SK-N-SH treated with all-trans-retinoic acid at 6 μM for 48 hours (cell line): ENCODE measurements around the gene CDH4.

Experiments
- ATAC-seq: fragments of 200-7000 bp; cut with Tn5 transposase; 3 replicates; pipeline ENCODE4 v1.9.1; 2020; ENCODE audit warnings: mild to moderate bottlenecking, moderate library complexity
- ARNTL ChIP-seq: fragments of 450-650 bp; formaldehyde crosslinking; IDR thresholded peaks from 2 replicates; pipeline ENCODE4 v1.5.0; 2020; ENCODE audit warnings: low read depth, mild to moderate bottlenecking, moderate library complexity, borderline replicate concordance
- BACH2 ChIP-seq: fragments of 250-450 bp; sonication (Bioruptor Pico); IDR thresholded peaks from 2 replicates; pipeline ENCODE4 v1.9.0; 2021; ENCODE audit warnings: mild to moderate bottlenecking, borderline replicate concordance
- CREB5 ChIP-seq: fragments of 250-450 bp; sonication (Bioruptor Pico); IDR thresholded peaks from 2 replicates; pipeline ENCODE4 v1.5.1; 2020; ENCODE audit warnings: low read depth, mild to moderate bottlenecking, moderate library complexity
- CSDC2 ChIP-seq: fragments of 250-450 bp; sonication (Bioruptor Pico); IDR thresholded peaks from 2 replicates; pipeline ENCODE4 v1.5.0; 2020; ENCODE audit warnings: mild to moderate bottlenecking, moderate library complexity
- CSRNP3 ChIP-seq: fragments of 250-450 bp; sonication (Bioruptor Pico); IDR thresholded peaks from 2 replicates; pipeline ENCODE4 v1.5.1; 2021; ENCODE audit warnings: mild to moderate bottlenecking, moderate library complexity
- ESRRG ChIP-seq: fragments of 250-450 bp; sonication (Bioruptor Pico); IDR thresholded peaks from 2 replicates; pipeline ENCODE4 v1.6.1; 2021; ENCODE audit warnings: mild to moderate bottlenecking
- GLIS3 ChIP-seq: fragments of 250-450 bp; sonication (Bioruptor Pico); IDR thresholded peaks from 2 replicates; pipeline ENCODE4 v1.5.0; 2020; ENCODE audit warnings: mild to moderate bottlenecking, moderate library complexity
- ISL1 ChIP-seq: fragments of 250-450 bp; sonication (Bioruptor Pico); IDR thresholded peaks from 2 replicates; pipeline ENCODE4 v2.1.2; 2022; ENCODE audit warnings: mild to moderate bottlenecking, moderate library complexity
- PATZ1 ChIP-seq: fragments of 250-450 bp; sonication (Bioruptor Pico); IDR thresholded peaks from 2 replicates; pipeline ENCODE4 v1.8.0; 2020; ENCODE audit warnings: mild to moderate bottlenecking, moderate library complexity, borderline replicate concordance
- POU6F1 ChIP-seq: fragments of 250-450 bp; sonication (Bioruptor Pico); IDR thresholded peaks from 2 replicates; pipeline ENCODE4 v1.8.0; 2021; ENCODE audit warnings: low read depth, mild to moderate bottlenecking, moderate library complexity, borderline replicate concordance
- SNAI2 ChIP-seq: fragments of 250-450 bp; sonication (Bioruptor Pico); IDR thresholded peaks from 2 replicates; pipeline ENCODE4 v1.5.0; 2020; ENCODE audit warnings: mild to moderate bottlenecking, moderate library complexity
- TCF4 ChIP-seq: fragments of 250-450 bp; sonication (Bioruptor Pico); IDR thresholded peaks from 2 replicates; pipeline ENCODE4 v1.8.0; 2021; ENCODE audit warnings: mild to moderate bottlenecking, moderate library complexity, borderline replicate concordance
- TOX ChIP-seq: fragments of 250-450 bp; sonication (Bioruptor Pico); IDR thresholded peaks from 2 replicates; pipeline ENCODE4 v1.8.0; 2021; ENCODE audit warnings: mild to moderate bottlenecking, moderate library complexity, borderline replicate concordance
- TSHZ2 ChIP-seq: fragments of 250-450 bp; sonication (Bioruptor Pico); IDR thresholded peaks from 2 replicates; pipeline ENCODE4 v1.5.0; 2020; ENCODE audit warnings: mild to moderate bottlenecking, moderate library complexity
- ZC3H10 ChIP-seq: fragments of 250-450 bp; sonication (Bioruptor Pico); IDR thresholded peaks from 2 replicates; pipeline ENCODE4 v1.5.1; 2021; ENCODE audit warnings: mild to moderate bottlenecking, moderate library complexity
- ZFP3 ChIP-seq: fragments of 250-450 bp; sonication (Bioruptor Pico); IDR thresholded peaks from 2 replicates; pipeline ENCODE4 v1.5.0; 2020; ENCODE audit warnings: mild to moderate bottlenecking, moderate library complexity
- ZFP30 ChIP-seq: fragments of 450-650 bp; formaldehyde crosslinking; IDR thresholded peaks from 2 replicates; pipeline ENCODE4 v1.5.0; 2022; ENCODE audit warnings: mild to moderate bottlenecking, moderate library complexity
- ZNF565 ChIP-seq: fragments of 450-650 bp; formaldehyde crosslinking; conservative IDR thresholded peaks from 2 replicates; pipeline ENCODE4 v1.5.0; 2020; ENCODE audit warnings: low read depth, mild to moderate bottlenecking, moderate library complexity
- ZNF70 ChIP-seq: fragments of 450-650 bp; formaldehyde crosslinking; IDR thresholded peaks from 2 replicates; pipeline ENCODE4 v1.5.0; 2020; ENCODE audit warnings: mild to moderate bottlenecking, moderate library complexity
- ZNF8 ChIP-seq: fragments of 450-650 bp; formaldehyde crosslinking; IDR thresholded peaks from 2 replicates; pipeline ENCODE4 v1.5.0; 2020; ENCODE audit warnings: mild to moderate bottlenecking, moderate library complexity

CDH4 gene

GRCh38 chr20:61967300-61967699 lies 715.2 kb downstream of the CDH4 start (continued):
- TF ChIP-seq ARNTL (CRISPR knock-in tag) (no peak), POU6F1 (CRISPR knock-in tag) (no peak), ESRRG (CRISPR knock-in tag) (no peak), ZNF8 (no peak), ISL1 (no peak), BACH2 (no peak)

- TF ChIP-seq ZNF565 (CRISPR knock-in tag) (no peak), ZNF70 (CRISPR knock-in tag) (no peak), ESRRG (CRISPR knock-in tag) (no peak), POU6F1 (CRISPR knock-in tag) (no peak), TCF4 (CRISPR knock-in tag) (no peak), ZFP3 (CRISPR knock-in tag) (no peak), BACH2 (no peak), CREB5 (CRISPR knock-in tag) (no peak), GLIS3 (CRISPR knock-in tag) (no peak), ARNTL (CRISPR knock-in tag) (no peak), CSRNP3 (no peak), ZFP30 (CRISPR knock-in tag) (no peak), TSHZ2 (CRISPR knock-in tag) (no peak), ZNF8 (no peak), CSDC2 (no peak), ZC3H10 (CRISPR knock-in tag) (no peak), PATZ1 (CRISPR knock-in tag) (no peak), TOX (CRISPR knock-in tag) (no peak), SNAI2 (no peak)
- TF ChIP-seq, all 23 proteins: peak for 0
- no peak for ATAC-seq
These were observed 716.2 kb downstream of the CDH4 start for GRCh38 chr20:61968036-61968810.
